Peyer's patch (tissue), 4 donors: Measurements from ENCODE around the gene INKA2. TPM values are rescaled to one million over a fixed set of nuclear protein-coding genes. Genes with fewer than 3 reads are reported as not detected.
"Not testable (repeated sequence)": the region's sequence is repeated elsewhere in the genome, so short reads cannot be mapped to it uniquely, and the experiment has no call there.

ENCODE experiments used
- DNase-seq, 3 donors: peaks; one replicate each; pipeline ENCODE4 v3.0.0-alpha.2; 2017 to 2019
- H3K27ac ChIP-seq, 4 donors: fragments of 200-600 bp; sonication (generic); one replicate each; pipeline ENCODE4 v1.5.1; 2016 to 2019
- H3K27me3 ChIP-seq, 2 donors: fragments of 200-600 bp; sonication (generic); one replicate each; pipeline ENCODE4 v1.5.1; 2019
- H3K36me3 ChIP-seq, 3 donors: fragments of 200-600 bp; sonication (generic); one replicate each; pipeline ENCODE4 v1.5.1; 2016 to 2019
- H3K4me1 ChIP-seq, 4 donors: fragments of 200-600 bp; sonication (generic); one replicate each; pipeline ENCODE4 v1.5.1; 2016 to 2019
- H3K4me3 ChIP-seq, 4 donors: fragments of 200-600 bp; sonication (generic); 1 replicate in 3 of 4; 2 replicates in 1 of 4; pipeline ENCODE4 v1.5.1; 2016 to 2019; ENCODE audit warnings: mild to moderate bottlenecking in 1 of 4
- H3K9me3 ChIP-seq, 4 donors: fragments of 200-600 bp; sonication (generic); one replicate each; pipeline ENCODE4 v1.5.1; 2016 to 2019; ENCODE audit warnings: mild to moderate bottlenecking in 1 of 4
- CTCF ChIP-seq, 6 experiments: fragments of 450-650 bp in 4 of 6; fragments of 200-600 bp in 2 of 6; sonication (generic) in 1 of 6; IDR thresholded peaks; one replicate each; pipeline ENCODE4 v1.5.1; 2017 to 2019; ENCODE audit warnings: antibody characterized with exemption in 6 of 6, mild to moderate bottlenecking in 3 of 6, moderate library complexity in 1 of 6
- POLR2A ChIP-seq, 2 donors: fragments of 450-650 bp; IDR thresholded peaks; one replicate each; pipeline ENCODE4 v1.5.1; 2017; ENCODE audit warnings: antibody characterized with exemption in 2 of 2, mild to moderate bottlenecking in 2 of 2, moderate library complexity in 2 of 2
- total RNA-seq, 4 donors: library from RNA; depleted of rRNA; stranded (reverse); fragments of >200 nt; gene quantifications; one replicate each; pipeline ENCODE4 v1.1.0, GENCODE V29; 2016

INKA2 gene
- total RNA-seq, 4 donors from 2014 or later, result 0.88 to 2.3 (median 2.0) TPM; not detected in 1

- Histone ChIP-seq H3K27me3 (no peaks in the 10 kb centered on the region), H3K4me3 (no peak overlapping the region), H3K4me1 (no peaks in the 10 kb centered on the region), H3K27ac (peak overlapping the region in 1 of 4 donors; percentile 24), H3K36me3 (no peaks in the 10 kb centered on the region), H3K9me3 (no peaks in the 10 kb centered on the region)
- no peak for DNase-seq
- no peak for TF ChIP-seq CTCF (IDR thresholded peaks at IDR 0.05)
- TF ChIP-seq POLR2A (IDR thresholded peaks at IDR 0.05), result no peak
Observed at GRCh38 chr1:111745675-111746613, 6.7 kb upstream of the INKA2 start.

- H3K4me1 ChIP-seq, result peaks cover 0 to 9% (median 2%) of the 10 kb centered on the region in 4 donors
- H3K27me3 ChIP-seq, result no peaks in the 10 kb centered on the region
- no peak overlapping the region for H3K4me3 ChIP-seq
- DNase-seq, result no peak
- TF ChIP-seq POLR2A (IDR thresholded peaks at IDR 0.05) (no peak), CTCF (IDR thresholded peaks at IDR 0.05) (no peak)
- H3K9me3 ChIP-seq, result no peaks in the 10 kb centered on the region
- no peaks in the 10 kb centered on the region for H3K36me3 ChIP-seq
- H3K27ac ChIP-seq, result peak overlapping the region in 1 of 4 donors; percentile 20
Observed at GRCh38 chr1:111743679-111744101, 4.5 kb upstream of the INKA2 start.

- TF ChIP-seq CTCF (IDR thresholded peaks at IDR 0.05) (no peak), POLR2A (IDR thresholded peaks at IDR 0.05) (no peak)
- Histone ChIP-seq H3K27me3 (no peaks in the 10 kb centered on the region), H3K4me3 (no peak overlapping the region), H3K27ac (peak overlapping the region in 1 of 4 donors; percentile 20), H3K36me3 (no peaks in the 10 kb centered on the region), H3K9me3 (no peaks in the 10 kb centered on the region), H3K4me1 (peaks cover 0 to 16% (median 4%) of the 10 kb centered on the region in 4 donors)
- no peak for DNase-seq
Observed at GRCh38 chr1:111742938-111743549, 3.8 kb upstream of the INKA2 start.

- not testable (repeated sequence) for H3K27me3 ChIP-seq, H3K4me3 ChIP-seq, H3K9me3 ChIP-seq, H3K36me3 ChIP-seq, DNase-seq, H3K27ac ChIP-seq
- H3K4me1 ChIP-seq, result peaks cover 0 to 23% (median 4%) of the 10 kb centered on the region in 4 donors
Observed at GRCh38 chr1:111742292-111742691, 3.1 kb upstream of the INKA2 start.

- peak overlapping the region; percentile 47 to 66 (median 58) for H3K4me3 ChIP-seq
Observed at GRCh38 chr1:111739925-111740765, 950 bp upstream of the INKA2 start.

More at GRCh38 chr1:111739925-111740765, 950 bp upstream of the INKA2 start:
- Histone ChIP-seq H3K27me3 (no peaks in the 10 kb centered on the region), H3K27ac (peak overlapping the region; percentile 74 to 90 (median 80)), H3K36me3 (no peaks in the 10 kb centered on the region), H3K9me3 (no peaks in the 10 kb centered on the region), H3K4me1 (peaks cover 0 to 26% (median 4%) of the 10 kb centered on the region in 4 donors)
- TF ChIP-seq CTCF (IDR thresholded peaks at IDR 0.05), result no peak
- TF ChIP-seq POLR2A (IDR thresholded peaks at IDR 0.05), result no peak
- peak; percentile 43 to 77 (median 65) for DNase-seq
